GM13977 (cell line): Measurements from ENCODE around the gene PITPNM1.

Experiments used
- DNase-seq: peaks from one replicate; pipeline ENCODE4 v3.0.0; 2012; ENCODE audit warnings: low spot score
- in situ Hi-C: fragments of 300-500 bp; cut with MboI; formaldehyde crosslinking; loops from one replicate; pipeline ENCODE4 v1.12.0; 2022; ENCODE audit warnings: low sequenced_read_pairs, low pct_unique_long_range_greater_than_20kb, mixed read lengths, inconsistent platforms; ENCODE audit not compliant: unreplicated experiment
- TF ChIP-seq, protein P1 (sequence below): IDR thresholded peaks from 2 replicates; pipeline ENCODE4 v1.5.1; 2012; ENCODE audit warnings: mild to moderate bottlenecking, control low read depth; ENCODE audit not compliant: insufficient read depth; ENCODE audit errors: extremely low read depth, missing control alignments

Gene PITPNM1

DNA sequence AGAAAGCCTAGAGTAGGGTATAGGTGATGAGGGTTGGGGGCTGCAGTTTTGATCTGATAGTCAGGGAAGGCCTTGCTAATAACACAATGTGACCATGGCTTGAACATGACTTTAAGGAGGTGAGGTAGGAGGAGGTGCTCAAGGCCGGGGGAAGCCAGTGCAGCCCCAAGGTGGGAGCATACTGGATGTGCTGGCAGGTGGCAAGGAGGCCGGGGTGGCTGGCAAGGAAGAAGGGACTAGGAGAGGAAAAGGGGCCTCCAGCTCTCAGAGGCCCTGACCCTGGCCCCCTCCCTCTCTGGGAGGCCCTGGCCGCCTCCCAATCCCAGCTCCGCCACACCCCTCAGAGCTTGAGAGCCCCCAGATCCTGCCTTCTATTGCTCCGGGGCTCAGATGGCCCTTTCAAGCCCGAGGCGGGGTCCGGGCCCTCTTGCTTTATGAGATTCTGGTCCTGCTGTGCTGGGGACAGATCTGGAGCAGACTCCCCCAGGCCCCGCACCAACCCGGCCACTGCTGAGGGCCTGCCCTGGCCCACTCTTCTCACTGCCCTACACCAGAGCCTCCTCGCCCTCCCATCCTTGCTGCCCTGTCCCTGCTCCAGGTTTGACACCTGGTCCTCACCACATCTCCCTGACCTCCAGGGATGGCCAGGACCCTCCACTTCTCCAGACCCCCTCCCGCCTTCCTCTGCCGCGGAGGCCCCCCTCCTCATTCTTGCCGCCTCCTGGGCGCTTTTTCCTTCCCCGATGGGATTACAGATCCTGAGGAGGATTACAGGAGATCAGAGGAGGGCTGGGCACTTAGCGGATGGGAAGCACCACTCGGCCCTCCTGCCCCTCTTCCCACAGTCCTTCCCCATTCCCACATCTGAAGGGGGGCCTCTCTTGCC, 1.8 kb downstream of the PITPNM1 start:
- no peak for DNase-seq
- TF ChIP-seq, protein P1, sequence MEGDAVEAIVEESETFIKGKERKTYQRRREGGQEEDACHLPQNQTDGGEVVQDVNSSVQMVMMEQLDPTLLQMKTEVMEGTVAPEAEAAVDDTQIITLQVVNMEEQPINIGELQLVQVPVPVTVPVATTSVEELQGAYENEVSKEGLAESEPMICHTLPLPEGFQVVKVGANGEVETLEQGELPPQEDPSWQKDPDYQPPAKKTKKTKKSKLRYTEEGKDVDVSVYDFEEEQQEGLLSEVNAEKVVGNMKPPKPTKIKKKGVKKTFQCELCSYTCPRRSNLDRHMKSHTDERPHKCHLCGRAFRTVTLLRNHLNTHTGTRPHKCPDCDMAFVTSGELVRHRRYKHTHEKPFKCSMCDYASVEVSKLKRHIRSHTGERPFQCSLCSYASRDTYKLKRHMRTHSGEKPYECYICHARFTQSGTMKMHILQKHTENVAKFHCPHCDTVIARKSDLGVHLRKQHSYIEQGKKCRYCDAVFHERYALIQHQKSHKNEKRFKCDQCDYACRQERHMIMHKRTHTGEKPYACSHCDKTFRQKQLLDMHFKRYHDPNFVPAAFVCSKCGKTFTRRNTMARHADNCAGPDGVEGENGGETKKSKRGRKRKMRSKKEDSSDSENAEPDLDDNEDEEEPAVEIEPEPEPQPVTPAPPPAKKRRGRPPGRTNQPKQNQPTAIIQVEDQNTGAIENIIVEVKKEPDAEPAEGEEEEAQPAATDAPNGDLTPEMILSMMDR: no peak
- in situ Hi-C loops: no loop called here

DNA sequence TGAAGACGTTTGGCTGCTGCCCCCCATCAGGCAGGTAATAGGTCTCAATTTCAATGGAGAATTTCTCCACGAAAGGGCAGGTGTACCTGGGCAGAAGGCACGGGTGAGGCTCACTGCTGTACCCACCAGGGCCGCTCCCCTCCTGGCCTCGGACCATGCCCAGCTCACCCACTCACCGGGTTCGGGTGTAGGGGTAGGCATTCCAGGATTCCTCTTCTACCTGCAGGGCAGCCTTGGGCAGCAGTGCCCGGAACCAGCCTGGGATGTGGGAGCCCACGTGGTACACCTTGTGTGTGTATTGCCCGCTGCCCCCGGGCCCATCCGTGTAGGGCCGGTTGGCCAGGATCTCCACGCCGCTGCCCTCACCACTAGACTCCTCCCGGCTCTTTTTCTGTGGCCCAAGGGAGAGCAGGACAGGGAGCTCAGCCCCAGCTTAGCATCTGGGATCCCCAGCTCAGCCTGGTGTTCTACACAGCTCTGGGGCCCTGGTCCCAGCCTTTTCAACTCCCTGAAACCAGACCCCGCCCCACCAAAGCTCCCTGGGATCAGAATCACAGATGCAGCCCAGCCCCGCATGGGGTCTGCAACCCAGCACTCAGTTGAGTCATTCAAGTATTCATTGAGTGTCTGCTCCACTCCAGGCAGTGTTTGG, 2.7 kb downstream of the PITPNM1 start:
- TF ChIP-seq, protein P1: no peak
- in situ Hi-C loops: no loop called here
- DNase-seq: no peak

DNA sequence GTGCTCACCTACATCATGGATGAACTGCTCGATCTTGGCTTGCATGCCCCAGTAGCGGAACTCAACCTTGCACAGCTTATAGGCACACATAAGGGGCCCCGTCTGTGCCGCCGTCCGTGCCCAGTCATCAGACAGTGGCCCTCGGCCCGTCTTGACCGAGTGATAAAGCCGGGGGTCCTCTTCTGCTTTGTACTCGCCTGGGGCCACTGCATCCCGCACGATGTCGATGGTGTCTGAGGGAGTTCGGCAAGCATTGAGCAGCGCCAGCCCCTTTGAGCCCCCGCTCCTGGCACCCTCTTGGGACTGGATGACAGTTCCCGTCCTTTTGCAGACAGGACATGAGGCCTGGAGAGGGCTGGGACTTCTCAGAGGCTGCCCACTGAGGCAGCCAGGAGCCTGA, 3.3 kb downstream of the PITPNM1 start:
- in situ Hi-C loops: no loop called here
- TF ChIP-seq, protein P1: no peak
- DNase-seq: no peak

DNA sequence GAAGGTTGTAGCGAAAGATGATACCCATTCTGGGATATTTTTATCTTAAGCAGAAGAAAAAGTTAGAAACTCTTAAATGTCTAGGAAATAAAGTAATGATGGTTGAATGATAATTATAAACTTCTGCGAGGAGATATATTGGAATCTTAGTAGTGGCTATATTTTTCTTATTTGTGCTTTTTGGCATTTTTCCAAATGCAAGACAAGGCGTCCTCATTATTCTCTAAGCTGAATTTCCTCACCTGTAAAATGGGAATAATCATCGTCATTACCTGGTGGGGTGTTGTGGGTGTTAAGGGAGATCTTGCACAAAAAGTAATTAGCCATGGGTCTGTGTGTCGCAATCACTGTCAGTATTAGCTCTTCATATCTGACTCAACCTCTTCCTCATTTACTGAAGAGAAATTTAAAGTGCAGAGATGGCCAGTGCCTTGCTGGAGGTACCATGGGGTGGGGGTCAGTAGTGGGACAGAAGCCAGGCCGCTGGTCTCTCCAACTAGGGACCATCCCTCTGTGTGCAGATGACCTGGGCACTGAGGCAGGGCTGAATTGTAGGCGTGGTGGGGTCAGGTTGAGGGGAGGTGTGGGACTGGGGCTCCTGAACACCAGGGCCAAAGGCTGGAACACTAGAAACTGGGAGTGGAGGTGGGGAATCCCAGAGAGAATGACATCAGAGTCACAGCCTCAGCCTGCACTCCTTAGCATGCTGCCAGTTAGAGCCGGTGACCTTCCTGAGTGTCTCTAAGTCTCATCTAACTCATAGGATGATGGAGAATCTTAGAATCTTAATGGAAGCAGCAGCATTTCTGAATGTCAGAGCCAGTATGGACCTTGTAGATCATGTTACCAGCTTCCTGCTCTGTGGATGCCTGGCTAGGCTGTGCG, 4.1 kb downstream of the PITPNM1 start:
- in situ Hi-C loops: no loop called here
- TF ChIP-seq, protein P1: no peak
- DNase-seq: no peak

DNA sequence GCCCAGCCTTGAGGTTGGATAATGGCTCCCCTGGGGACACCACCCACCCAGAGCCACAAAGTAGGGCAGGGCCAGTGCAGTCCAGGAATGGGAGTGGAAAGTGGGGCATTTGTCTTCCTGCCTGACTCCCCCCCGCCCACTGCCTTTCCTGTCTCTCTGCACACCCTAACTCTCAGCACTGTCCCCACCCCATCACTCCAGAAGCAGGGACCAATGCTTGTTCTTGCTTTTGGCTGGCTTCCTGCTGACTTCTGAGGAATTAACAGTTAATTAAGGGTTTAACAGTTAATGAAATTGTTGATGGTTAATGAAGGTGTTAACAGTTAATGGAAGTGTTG, 4.7 kb downstream of the PITPNM1 start:
- DNase-seq: no peak
- in situ Hi-C loops: no loop called here
- TF ChIP-seq, protein P1: no peak

DNA sequence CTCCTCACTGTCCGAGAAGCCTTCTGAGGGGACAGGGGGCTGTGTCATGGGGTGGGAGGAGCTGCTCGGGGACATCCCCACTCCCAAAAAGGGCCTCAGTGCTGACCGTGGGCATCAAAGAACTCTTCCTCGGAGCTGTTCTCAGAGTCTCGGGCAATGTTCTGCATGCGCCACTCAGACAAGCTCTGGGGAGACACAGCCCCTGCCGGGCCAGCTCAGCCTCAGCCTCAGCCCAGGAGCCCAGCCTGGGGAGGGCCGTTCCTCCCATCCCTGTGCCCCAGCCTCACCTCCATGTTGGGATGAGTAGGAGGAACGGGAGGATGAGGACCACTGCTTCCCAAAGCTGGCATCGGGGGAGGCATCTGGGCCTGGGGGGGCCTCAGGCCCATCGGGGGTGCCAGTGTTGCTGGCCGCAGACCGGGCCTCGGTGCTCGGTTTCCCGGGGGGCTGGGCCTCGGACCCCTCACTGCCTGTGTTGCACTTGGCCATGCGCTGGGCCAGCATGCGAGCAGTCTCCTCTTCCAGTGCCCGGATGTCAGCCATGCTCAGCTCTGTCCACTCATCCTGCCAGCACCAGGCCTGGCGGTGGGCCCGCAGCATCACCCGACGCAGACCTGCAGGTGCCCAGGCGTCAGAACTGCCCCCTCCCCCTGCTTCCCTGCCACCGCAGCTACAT, 5.2 kb downstream of the PITPNM1 start:
- in situ Hi-C loops: no loop called here
- TF ChIP-seq, protein P1: no peak
- no peak for DNase-seq
